H9 (cell line): ENCODE data around the gene USP40. TPM values are rescaled to one million over a fixed set of nuclear protein-coding genes. Genes with fewer than 3 reads are reported as not detected.

Experiments used
- DNase-seq: peaks from one replicate; pipeline ENCODE4 v3.0.0-alpha.2; 2017
- H2AFZ ChIP-seq: one replicate; pipeline ENCODE4 v1.6.1; 2013; ENCODE audit warnings: mild to moderate bottlenecking, low read length, control low read depth, moderate library complexity
- H2AK5ac ChIP-seq: 2 replicates; pipeline ENCODE4 v1.6.1; 2013; ENCODE audit warnings: low read length, control low read depth, mixed read lengths; ENCODE audit not compliant: insufficient read length
- H2BK120ac ChIP-seq: one replicate; pipeline ENCODE4 v1.6.1; 2013; ENCODE audit warnings: low read depth, mild to moderate bottlenecking, low read length, control low read depth, inconsistent platforms; ENCODE audit not compliant: poor library complexity, severe bottlenecking
- H2BK12ac ChIP-seq: 2 replicates; pipeline ENCODE4 v1.6.1; 2013; ENCODE audit warnings: low read length, control low read depth, mixed read lengths, low read depth; ENCODE audit not compliant: insufficient read length
- H2BK15ac ChIP-seq: 2 replicates; pipeline ENCODE4 v1.6.1; 2013; ENCODE audit warnings: low read depth, low read length, control low read depth
- H2BK20ac ChIP-seq: one replicate; pipeline ENCODE4 v1.6.1; 2013; ENCODE audit warnings: low read depth, mild to moderate bottlenecking, low read length, control low read depth, inconsistent platforms; ENCODE audit not compliant: poor library complexity, severe bottlenecking
- H2BK5ac ChIP-seq: 2 replicates; pipeline ENCODE4 v1.6.1; 2013; ENCODE audit warnings: low read length, control low read depth, mixed read lengths; ENCODE audit not compliant: insufficient read length
- H3K14ac ChIP-seq: 2 replicates; pipeline ENCODE4 v1.6.1; 2013; ENCODE audit warnings: low read length, control low read depth; ENCODE audit not compliant: insufficient read depth
- H3K18ac ChIP-seq: 2 replicates; pipeline ENCODE4 v1.6.1; 2013; ENCODE audit warnings: low read depth, mild to moderate bottlenecking, mixed read lengths, low read length, control low read depth; ENCODE audit not compliant: insufficient read length
- H3K23ac ChIP-seq: 2 replicates; pipeline ENCODE4 v1.6.1; 2013; ENCODE audit warnings: low read length, control low read depth, mixed read lengths, low read depth; ENCODE audit not compliant: insufficient read length
- H3K23me2 ChIP-seq: 2 replicates; pipeline ENCODE4 v1.6.1; 2013; ENCODE audit warnings: low read depth, mild to moderate bottlenecking, mixed read lengths, low read length, control low read depth; ENCODE audit not compliant: insufficient read length, poor library complexity, severe bottlenecking
- H3K27ac ChIP-seq: 2 replicates; pipeline ENCODE4 v1.5.1; 2013; ENCODE audit warnings: low read length, control low read depth, mixed read lengths, low read depth; ENCODE audit not compliant: insufficient read length
- H3K27me3 ChIP-seq: 2 replicates; pipeline ENCODE4 v1.6.1; 2013; ENCODE audit warnings: low read length, control low read depth, inconsistent platforms; ENCODE audit not compliant: insufficient read depth
- H3K4ac ChIP-seq: 2 replicates; pipeline ENCODE4 v1.6.1; 2013; ENCODE audit warnings: low read depth, mild to moderate bottlenecking, control low read depth, inconsistent platforms, low read length, moderate library complexity
- H3K4me1 ChIP-seq: 2 replicates; pipeline ENCODE4 v1.6.1; 2013; ENCODE audit warnings: low read length, control low read depth, inconsistent platforms; ENCODE audit not compliant: insufficient read depth
- H3K4me2 ChIP-seq: 2 replicates; pipeline ENCODE4 v1.6.1; 2013; ENCODE audit warnings: low read length, control low read depth, mixed read lengths; ENCODE audit not compliant: insufficient read length, insufficient read depth
- H3K56ac ChIP-seq: 2 replicates; pipeline ENCODE4 v1.6.1; 2013; ENCODE audit warnings: low read depth, mild to moderate bottlenecking, mixed read lengths, low read length, control low read depth; ENCODE audit not compliant: insufficient read length
- H3K79me1 ChIP-seq: 2 replicates; pipeline ENCODE4 v1.6.1; 2013; ENCODE audit warnings: low read depth, mild to moderate bottlenecking, moderate library complexity, low read length, control low read depth, inconsistent platforms; ENCODE audit not compliant: insufficient read depth, poor library complexity, severe bottlenecking
- H3K79me2 ChIP-seq: 2 replicates; pipeline ENCODE4 v1.6.1; 2013; ENCODE audit warnings: low read length, control low read depth, inconsistent platforms; ENCODE audit not compliant: insufficient read depth
- H3K9ac ChIP-seq: 2 replicates; pipeline ENCODE4 v1.6.1; 2013; ENCODE audit warnings: low read length, control low read depth, mixed read lengths; ENCODE audit not compliant: insufficient read length; ENCODE audit errors: extremely low read depth
- H3K9me3 ChIP-seq: one replicate; pipeline ENCODE4 v1.6.1; 2013; ENCODE audit warnings: low read depth, low read length, inconsistent platforms; ENCODE audit not compliant: control insufficient read depth
- H3T11ph ChIP-seq: one replicate; pipeline ENCODE4 v1.6.1; 2013; ENCODE audit warnings: mild to moderate bottlenecking, low read length, control low read depth, inconsistent platforms
- H4K20me1 ChIP-seq: one replicate; pipeline ENCODE4 v1.6.1; 2013; ENCODE audit not compliant: control insufficient read depth, insufficient read length, insufficient read depth
- H4K5ac ChIP-seq: 2 replicates; pipeline ENCODE4 v1.6.1; 2013; ENCODE audit warnings: low read depth, mild to moderate bottlenecking, mixed read lengths, low read length, control low read depth; ENCODE audit not compliant: insufficient read length
- H4K8ac ChIP-seq: replicated peaks from 2 replicates; pipeline ENCODE4 v1.6.1; 2013; ENCODE audit warnings: low read length, control low read depth, mixed read lengths, low read depth; ENCODE audit not compliant: insufficient read length
- H4K91ac ChIP-seq: 2 replicates; pipeline ENCODE4 v1.6.1; 2013; ENCODE audit warnings: low read depth, mild to moderate bottlenecking, moderate library complexity, mixed read lengths, low read length, control low read depth; ENCODE audit not compliant: insufficient read length
- H3K27ac Mint-ChIP-seq, 3 experiments: 2 replicates in 2 of 3; 3 replicates in 1 of 3; pipeline ENCODE4 v1.8.0; 2020 to 2021; ENCODE audit warnings: mixed read lengths in 3 of 3, mild to moderate bottlenecking in 1 of 3, moderate library complexity in 1 of 3
- H3K27me3 Mint-ChIP-seq: 2 replicates; pipeline ENCODE4 v1.8.0; 2021; ENCODE audit warnings: low read depth, mild to moderate bottlenecking, moderate library complexity, mixed read lengths
- H3K36me3 Mint-ChIP-seq, 3 experiments: 2 replicates in 2 of 3; 3 replicates in 1 of 3; pipeline ENCODE4 v1.8.0; 2020 to 2021; ENCODE audit warnings: low read depth in 3 of 3, mixed read lengths in 3 of 3; ENCODE audit not compliant: insufficient read depth in 1 of 3
- H3K4me1 Mint-ChIP-seq, 2 experiments: 2 replicates each; pipeline ENCODE4 v1.8.0; 2020; ENCODE audit warnings: mixed read lengths in 2 of 2
- H3K4me3 Mint-ChIP-seq, 2 experiments: 2 replicates in 1 of 2; 3 replicates in 1 of 2; pipeline ENCODE4 v1.8.0; 2020 to 2021; ENCODE audit warnings: mild to moderate bottlenecking in 2 of 2, mixed read lengths in 2 of 2, moderate library complexity in 1 of 2
- H3K9me3 Mint-ChIP-seq, 2 experiments: 2 replicates in 1 of 2; 3 replicates in 1 of 2; pipeline ENCODE4 v1.8.0; 2020; ENCODE audit warnings: mild to moderate bottlenecking in 2 of 2, mixed read lengths in 2 of 2, moderate library complexity in 1 of 2
- CTCF ChIP-seq: fragments of 200-600 bp; sonication (generic); conservative IDR thresholded peaks from 3 replicates; pipeline ENCODE4 v1.8.0; 2021; ENCODE audit warnings: antibody characterized with exemption, mild to moderate bottlenecking
- WGBS: extraction: QIAGEN DNeasy Blood & Tissue Kit; methylation state at CpG from one replicate; pipeline ENCODE4 v1.1.7; 2013; ENCODE audit warnings: missing lambda C conversion rate, low lambda C conversion rate, mixed read lengths; ENCODE audit not compliant: insufficient read length; ENCODE audit errors: extremely low coverage; 5-methylcytosine and 5-hydroxymethylcytosine counted together
- total RNA-seq: library from RNA; stranded (reverse); gene quantifications from 2 replicates; pipeline ENCODE4 v1.2.1, GENCODE V29; 2021

The USP40 gene
- total RNA-seq, 1 experiment from 2014 or later, result 7.5 TPM

GRCh38 chr2:233513953-233514655 lies 52.5 kb downstream of the USP40 start:
- no peaks in the 10 kb centered on the region for H3K4me1 ChIP-seq
- H3K9ac ChIP-seq, result no peak overlapping the region
- H3K27me3 Mint-ChIP-seq, result no peaks in the 10 kb centered on the region
- no peak overlapping the region for H3K27ac ChIP-seq
- WGBS, result no CpG with 5 or more reads among the region's 7 CpGs
- H3T11ph ChIP-seq, result no peak overlapping the region
- H3K4me2 ChIP-seq, result no peak overlapping the region
- H2AK5ac ChIP-seq, result no peak overlapping the region
- H4K91ac ChIP-seq, result no peak overlapping the region
- TF ChIP-seq CTCF, result no peak
- no peaks in the 10 kb centered on the region for H3K79me2 ChIP-seq
- no peak overlapping the region for H3K23ac ChIP-seq
- no peaks in the 10 kb centered on the region for H3K27me3 ChIP-seq
- H3K36me3 Mint-ChIP-seq, result peaks cover 0 to 4% (median 0%) of the 10 kb centered on the region in 3 experiments; a peak in 1 of 7 replicates
- no peak overlapping the region for H3K14ac ChIP-seq
- H3K4me1 Mint-ChIP-seq, result no peaks in the 10 kb centered on the region
- no peaks in the 10 kb centered on the region for H3K9me3 ChIP-seq
- H3K4me3 Mint-ChIP-seq, result no peak overlapping the region
- no peak overlapping the region for H2BK120ac ChIP-seq
- no peak overlapping the region for H2BK5ac ChIP-seq
- no peak overlapping the region for H2BK20ac ChIP-seq
- no peaks in the 10 kb centered on the region for H4K20me1 ChIP-seq
- H2BK12ac ChIP-seq, result no peak overlapping the region
- no peaks in the 10 kb centered on the region for H3K23me2 ChIP-seq
- DNase-seq, result no peak
- H3K18ac ChIP-seq, result no peak overlapping the region
- H4K8ac ChIP-seq, result no peak overlapping the region
- no peak overlapping the region for H3K56ac ChIP-seq
- H2BK15ac ChIP-seq, result no peak overlapping the region
- H4K5ac ChIP-seq, result no peak overlapping the region
- H3K27ac Mint-ChIP-seq, result no peak overlapping the region
- no peak overlapping the region for H2AFZ ChIP-seq
- H3K9me3 Mint-ChIP-seq, result no peaks in the 10 kb centered on the region; a peak in 1 of 5 replicates
- H3K4ac ChIP-seq, result no peak overlapping the region
- no peaks in the 10 kb centered on the region for H3K79me1 ChIP-seq
